Stimulated activated CD8-positive, alpha-beta memory T cell treated with anti-CD3 and anti-CD28 coated beads, Interleukin-12 subunit alpha, Interleukin-12 subunit beta, amount 100 ng/mL, for 24 hours (primary cell): ENCODE data around the gene DHRS4L2.

Experiments used
- DNase-seq: peaks from one replicate; pipeline ENCODE4 v3.0.0-alpha.2; 2020; ENCODE audit errors: extremely low read depth

Gene DHRS4L2

DNA sequence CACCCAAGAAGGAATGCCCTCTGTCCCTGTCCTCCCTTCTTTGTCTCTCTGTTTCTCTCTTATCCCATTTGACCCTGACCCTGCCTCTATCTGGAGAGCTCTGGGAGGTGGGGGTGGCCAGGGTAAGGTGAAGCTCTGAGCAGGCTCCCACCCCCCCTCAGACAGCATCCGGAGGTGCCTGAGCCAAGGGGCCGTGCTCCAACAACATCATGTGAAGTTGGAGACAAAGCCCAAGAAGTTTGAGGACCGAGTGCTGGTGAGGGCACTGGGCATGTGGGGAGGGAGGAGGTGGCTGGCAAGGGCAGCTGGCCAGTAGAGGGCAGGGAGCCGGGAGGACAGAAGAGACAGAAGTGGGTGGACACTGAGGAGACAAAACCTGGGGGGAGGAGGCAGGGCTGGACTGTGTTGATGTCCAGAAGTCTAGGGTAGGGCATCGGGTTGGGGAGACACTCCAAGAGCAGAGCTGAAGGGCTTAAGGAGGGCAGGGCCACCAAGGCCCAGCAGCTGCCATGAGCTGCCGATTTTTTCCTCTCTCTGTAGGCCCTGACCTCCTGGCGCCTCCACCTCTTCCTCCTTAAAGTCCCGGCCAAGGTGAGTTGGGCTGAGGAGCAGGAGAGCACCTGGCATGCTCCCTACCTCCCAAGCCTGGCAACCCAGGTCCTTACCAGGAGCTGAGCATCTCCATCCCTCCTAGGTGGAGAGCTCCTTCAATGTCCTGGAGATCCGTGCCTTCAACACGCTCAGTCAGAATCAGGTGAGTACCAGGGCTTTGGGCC lies 65.0 kb downstream of the DHRS4L2 start:
- no peak for DNase-seq

GRCh38 chr14:24054324-24054641 lies 65.6 kb downstream of the DHRS4L2 start:
- DNase-seq, result no peak

DNA sequence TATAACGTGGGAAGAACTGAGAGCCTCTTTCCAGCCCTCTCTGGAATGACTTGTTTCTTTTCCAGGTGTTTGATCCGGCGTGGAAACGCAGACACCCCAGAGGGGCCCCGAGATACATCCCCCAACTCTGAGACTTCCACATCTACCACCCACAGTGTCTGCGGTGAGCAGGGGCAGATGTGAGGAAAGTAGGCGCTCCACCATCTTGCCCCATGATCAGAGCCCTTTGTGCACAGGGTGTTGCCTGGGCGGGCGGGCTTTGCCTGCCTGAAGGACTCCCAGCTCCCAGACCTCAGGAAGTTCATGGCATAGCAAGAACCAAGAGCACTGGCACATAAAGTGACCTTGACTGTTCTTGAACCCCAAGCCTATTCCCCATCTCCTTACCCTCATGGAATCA lies 65.9 kb downstream of the DHRS4L2 start:
- DNase-seq, result no peak
